Natural killer cell (primary cell): ENCODE results near the gene SLC19A1. TPM values are rescaled to one million over a fixed set of nuclear protein-coding genes. Genes with fewer than 3 reads are reported as not detected.
A peak's percentile ranks its signal among the peaks of the same experiment; 100 is the strongest.

Experiments
- ATAC-seq, 3 donors: fragments of 150-1000 bp in 2 of 3; fragments of 200-7000 bp in 1 of 3; cut with Tn5 transposase; 1 replicate in 1 of 3; 2 replicates in 2 of 3; pipeline ENCODE4 v1.10.0; 2021; ENCODE audit warnings: mild to moderate bottlenecking in 2 of 3, moderate library complexity in 2 of 3
- DNase-seq, 2 donors: peaks; one replicate each; pipeline versions ENCODE4 v3.0.0 to v3.0.0-alpha.2; 2013 to 2021; ENCODE audit warnings: mixed read lengths in 1 of 2
- H3K27ac ChIP-seq: one replicate; pipeline ENCODE4 v1.5.1; 2013; ENCODE audit warnings: mild to moderate bottlenecking, low read length
- H3K27me3 ChIP-seq: one replicate; pipeline ENCODE4 v1.6.1; 2013; ENCODE audit warnings: low read length; ENCODE audit not compliant: control insufficient read depth, insufficient read depth
- H3K36me3 ChIP-seq: one replicate; pipeline ENCODE4 v1.6.1; 2013; ENCODE audit warnings: low read length; ENCODE audit not compliant: control insufficient read depth, insufficient read depth
- H3K4me1 ChIP-seq: one replicate; pipeline ENCODE4 v1.6.1; 2013; ENCODE audit warnings: low read length; ENCODE audit not compliant: control insufficient read depth, insufficient read depth
- H3K4me3 ChIP-seq: one replicate; pipeline ENCODE4 v1.5.1; 2013; ENCODE audit warnings: low read length
- H3K9me3 ChIP-seq: one replicate; pipeline ENCODE4 v1.6.1; 2013; ENCODE audit warnings: low read length; ENCODE audit not compliant: control insufficient read depth, insufficient read depth
- H3K27ac Mint-ChIP-seq, 2 donors: one replicate each; pipeline ENCODE4 v1.8.0; 2022; ENCODE audit warnings: mild to moderate bottlenecking in 2 of 2, mixed read lengths in 2 of 2, moderate library complexity in 1 of 2
- H3K27me3 Mint-ChIP-seq, 2 donors: one replicate each; pipeline ENCODE4 v1.8.0; 2022; ENCODE audit warnings: low read depth in 2 of 2, mixed read lengths in 2 of 2
- H3K36me3 Mint-ChIP-seq: one replicate; pipeline ENCODE4 v1.8.0; 2022; ENCODE audit warnings: mixed read lengths
- H3K4me1 Mint-ChIP-seq, 2 donors: one replicate each; pipeline ENCODE4 v1.8.0; 2022; ENCODE audit warnings: mixed read lengths in 2 of 2
- H3K4me3 Mint-ChIP-seq: one replicate; pipeline ENCODE4 v1.8.0; 2022; ENCODE audit warnings: mild to moderate bottlenecking, moderate library complexity, mixed read lengths
- H3K9me3 Mint-ChIP-seq, 2 donors: one replicate each; pipeline ENCODE4 v1.8.0; 2022; ENCODE audit warnings: mixed read lengths in 2 of 2
- CTCF ChIP-seq: fragments of 200-600 bp; IDR thresholded peaks from one replicate; pipeline ENCODE4 v1.8.0; 2022; ENCODE audit warnings: antibody characterized with exemption
- WGBS: methylation state at CpG from one replicate; pipeline ENCODE4 v1.1.7; 2013; ENCODE audit warnings: missing lambda C conversion rate; ENCODE audit not compliant: insufficient coverage; 5-methylcytosine and 5-hydroxymethylcytosine counted together
- intact Hi-C: fragments of 100-400 bp; cut with micrococcal nuclease; formaldehyde crosslinking; loops from one replicate; pipeline ENCODE4 v1.14.2; 2022
- total RNA-seq, 4 donors: library from RNA; stranded (reverse); fragments of 120-200 nt in 1 of 4; gene quantifications; one replicate each; pipeline versions ENCODE4 v1.2.3 to v1.2.4, GENCODE V29; 2013 to 2022

SLC19A1 gene
- total RNA-seq, 3 donors from 2014 or later (not counting 1 experiment from before 2014, with no cell fraction given), result 2.5 to 9.0 (median 4.9) TPM

- no peak for TF ChIP-seq CTCF
- DNase-seq (no peak), ATAC-seq (no peak)
- H3K9me3 ChIP-seq, result no peaks in the 10 kb centered on the region
- no peaks in the 10 kb centered on the region for H3K36me3 ChIP-seq
- Mint-ChIP-seq H3K27me3 (peaks cover 3 to 7% of the 10 kb centered on the region in 2 donors), H3K4me3 (peak overlapping the region; percentile 62), H3K9me3 (no peaks in the 10 kb centered on the region), H3K4me1 (peaks cover 20 to 23% of the 10 kb centered on the region in 2 donors), H3K36me3 (no peaks in the 10 kb centered on the region), H3K27ac (peak overlapping the region in 1 of 2 donors; percentile 89)
- no peak overlapping the region for H3K4me3 ChIP-seq
- H3K27ac ChIP-seq, result no peak overlapping the region
- WGBS, result 2% methylated on average over 12 of the region's 34 CpGs
- H3K4me1 ChIP-seq, result peaks cover 34% of the 10 kb centered on the region
- intact Hi-C loops, result loop anchor here (2.0 to 10.0 kb wide), 2 partner anchors 42 to 270 kb away; no protein-coding TSS in a partner anchor
- H3K27me3 ChIP-seq, result no peaks in the 10 kb centered on the region
Measured at GRCh38 chr21:45555251-45555556, 13.0 kb upstream of the SLC19A1 start.

GRCh38 chr21:45554477-45555175 lies 12.4 kb upstream of the SLC19A1 start:
- Histone ChIP-seq H3K27ac (peak overlapping the region; percentile 61), H3K4me3 (peak overlapping the region; percentile 64), H3K9me3 (no peaks in the 10 kb centered on the region), H3K27me3 (no peaks in the 10 kb centered on the region), H3K4me1 (peaks cover 39% of the 10 kb centered on the region), H3K36me3 (no peaks in the 10 kb centered on the region)
- Mint-ChIP-seq H3K27me3 (peaks cover 0 to 5% of the 10 kb centered on the region in 2 donors), H3K4me1 (peaks cover 20 to 25% of the 10 kb centered on the region in 2 donors), H3K4me3 (peak overlapping the region; percentile 97), H3K36me3 (no peaks in the 10 kb centered on the region), H3K27ac (peak overlapping the region; percentile 72 to 89), H3K9me3 (no peaks in the 10 kb centered on the region)
- ATAC-seq (peak; percentile 88 to 96 (median 93)), DNase-seq (peak; percentile 92 to 93)
- intact Hi-C loops, result loop anchor here (2.0 to 10.0 kb wide), 2 partner anchors 42 to 270 kb away; no protein-coding TSS in a partner anchor
- TF ChIP-seq CTCF, result peak; percentile 64
- under 1% methylated on average over 50 of the region's 53 CpGs for WGBS

GRCh38 chr21:45552696-45553391 lies 10.6 kb upstream of the SLC19A1 start:
- no peak overlapping the region for H3K27ac Mint-ChIP-seq
- peak overlapping the region; percentile 47 for H3K4me3 Mint-ChIP-seq
- no peaks in the 10 kb centered on the region for H3K27me3 ChIP-seq
- H3K9me3 ChIP-seq, result no peaks in the 10 kb centered on the region
- H3K4me1 ChIP-seq, result peaks cover 39% of the 10 kb centered on the region
- WGBS, result 96% methylated on average over 29 of the region's 29 CpGs
- intact Hi-C loops, result loop anchor here (10.0 kb wide), 1 partner anchor 272 kb away; no protein-coding TSS in a partner anchor
- peaks cover 20 to 30% of the 10 kb centered on the region in 2 donors for H3K4me1 Mint-ChIP-seq
- ATAC-seq (no peak), DNase-seq (no peak)
- H3K27ac ChIP-seq, result no peak overlapping the region
- H3K36me3 ChIP-seq, result no peaks in the 10 kb centered on the region
- H3K36me3 Mint-ChIP-seq, result no peaks in the 10 kb centered on the region
- TF ChIP-seq CTCF, result no peak
- peaks cover 0 to 5% of the 10 kb centered on the region in 2 donors for H3K27me3 Mint-ChIP-seq
- H3K9me3 Mint-ChIP-seq, result no peaks in the 10 kb centered on the region
- no peak overlapping the region for H3K4me3 ChIP-seq
